ENCODE data around the gene LRP5. TPM values are rescaled to one million over a fixed set of nuclear protein-coding genes. Genes with fewer than 3 reads are reported as not detected.

LRP5 gene
- total RNA-seq, 1 donor from 2014 or later, result 82.4 TPM

GRCh38 chr11:68309621-68310185 lies 2.7 kb upstream of the LRP5 start:
- DNase-seq (ENCODE audit: low spot score), result no peak

GRCh38 chr11:68311160-68312116 lies 953 bp upstream of the LRP5 start:
- no peak for DNase-seq (ENCODE audit: low spot score)

DNA sequence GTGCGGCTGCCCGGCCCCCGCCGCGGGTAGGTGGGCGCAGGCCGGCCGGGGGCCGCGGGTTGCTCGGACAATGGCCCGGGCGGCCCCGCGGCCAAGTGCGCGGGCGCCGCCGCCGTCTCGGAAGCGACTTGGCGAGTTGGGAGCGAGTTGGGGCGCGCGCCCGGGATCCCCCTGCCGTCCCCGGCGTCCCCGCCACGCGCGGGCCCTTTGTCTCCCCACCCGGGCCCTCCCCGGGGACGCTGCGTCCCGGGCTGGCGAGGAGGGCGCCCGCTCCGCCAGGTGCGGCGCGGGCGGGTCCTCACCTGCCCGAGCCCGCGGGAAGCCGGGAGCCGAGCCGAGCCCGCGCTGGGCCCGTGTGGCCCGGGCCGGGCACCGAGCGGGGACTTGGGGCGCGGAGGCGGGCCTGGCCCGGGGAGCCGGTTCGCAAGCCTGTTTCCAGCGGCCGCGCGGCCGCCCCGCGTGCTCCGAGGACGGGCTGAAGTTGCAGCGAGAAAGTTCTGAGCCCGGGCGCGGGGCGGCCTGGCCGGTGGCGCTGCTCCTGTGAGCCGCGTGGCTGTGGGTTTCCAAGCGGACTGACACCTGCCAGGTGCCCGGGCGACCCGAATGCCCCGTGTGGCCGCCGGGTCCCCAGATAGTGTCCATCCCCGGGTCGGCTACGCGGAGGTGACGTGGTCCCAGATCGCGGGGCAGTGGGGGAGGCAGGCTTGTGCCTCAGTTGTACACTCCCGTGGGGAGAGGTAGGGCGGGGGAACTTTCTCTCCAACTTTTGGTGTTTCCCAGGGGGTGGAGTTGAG lies 586 bp downstream of the LRP5 start:
- no peak for DNase-seq (ENCODE audit: low spot score)

- no peak for DNase-seq (ENCODE audit: low spot score)
These were observed 1.3 kb downstream of the LRP5 start for GRCh38 chr11:68313574-68314202.

DNA sequence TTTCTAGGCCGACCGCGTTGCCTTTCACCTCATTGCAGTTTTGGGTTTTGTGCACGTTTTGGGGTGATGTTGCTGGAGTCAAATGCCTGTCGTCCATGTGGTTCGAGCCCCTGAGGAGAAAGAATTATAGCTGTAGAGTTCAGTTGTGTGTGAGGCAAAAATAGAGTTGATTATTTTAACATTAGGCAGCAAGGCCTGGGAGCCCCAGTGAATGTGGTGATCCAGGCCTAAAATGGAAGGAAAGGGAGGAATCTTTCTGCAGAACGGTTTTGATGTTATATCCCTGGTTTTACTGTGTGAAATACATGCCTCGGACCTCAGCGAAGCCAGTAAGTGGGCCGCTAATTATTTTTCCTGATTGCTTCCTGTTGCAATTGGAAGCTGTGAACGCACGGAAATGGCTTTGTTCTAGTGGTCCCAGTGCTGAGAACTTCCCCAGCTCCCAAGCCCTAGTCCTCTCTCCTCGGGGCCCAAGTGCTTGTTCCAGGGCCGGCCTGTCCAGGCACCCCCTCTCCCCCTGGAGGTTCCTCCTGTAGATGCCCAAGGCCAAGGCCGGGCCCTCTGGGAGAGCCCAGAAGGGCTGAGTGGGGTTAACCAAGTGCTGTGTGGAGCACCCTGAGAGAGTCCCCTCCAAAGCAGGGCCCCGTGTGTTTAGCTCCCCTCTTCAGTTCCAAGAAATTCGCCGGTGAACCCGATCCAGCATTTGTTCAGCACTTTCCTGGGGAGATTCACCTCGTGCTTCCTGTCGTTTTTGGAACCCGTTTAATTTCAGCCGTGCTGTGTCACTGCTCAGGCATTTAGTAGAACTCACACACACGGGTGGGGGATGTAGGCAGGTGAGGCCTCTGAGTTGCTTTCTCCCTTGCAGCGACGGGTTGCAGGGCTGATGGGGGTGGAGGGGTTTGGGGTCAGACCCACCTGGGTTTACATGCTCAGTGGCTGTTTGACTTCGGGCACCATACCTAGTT lies 2.1 kb downstream of the LRP5 start:
- no peak for DNase-seq (ENCODE audit: low spot score)

- no peak for DNase-seq (ENCODE audit: low spot score)
These were observed 3.0 kb downstream of the LRP5 start for GRCh38 chr11:68315171-68315920.

GRCh38 chr11:68317147-68317785 lies 4.9 kb downstream of the LRP5 start:
- DNase-seq (ENCODE audit: low spot score), result no peak

DNA sequence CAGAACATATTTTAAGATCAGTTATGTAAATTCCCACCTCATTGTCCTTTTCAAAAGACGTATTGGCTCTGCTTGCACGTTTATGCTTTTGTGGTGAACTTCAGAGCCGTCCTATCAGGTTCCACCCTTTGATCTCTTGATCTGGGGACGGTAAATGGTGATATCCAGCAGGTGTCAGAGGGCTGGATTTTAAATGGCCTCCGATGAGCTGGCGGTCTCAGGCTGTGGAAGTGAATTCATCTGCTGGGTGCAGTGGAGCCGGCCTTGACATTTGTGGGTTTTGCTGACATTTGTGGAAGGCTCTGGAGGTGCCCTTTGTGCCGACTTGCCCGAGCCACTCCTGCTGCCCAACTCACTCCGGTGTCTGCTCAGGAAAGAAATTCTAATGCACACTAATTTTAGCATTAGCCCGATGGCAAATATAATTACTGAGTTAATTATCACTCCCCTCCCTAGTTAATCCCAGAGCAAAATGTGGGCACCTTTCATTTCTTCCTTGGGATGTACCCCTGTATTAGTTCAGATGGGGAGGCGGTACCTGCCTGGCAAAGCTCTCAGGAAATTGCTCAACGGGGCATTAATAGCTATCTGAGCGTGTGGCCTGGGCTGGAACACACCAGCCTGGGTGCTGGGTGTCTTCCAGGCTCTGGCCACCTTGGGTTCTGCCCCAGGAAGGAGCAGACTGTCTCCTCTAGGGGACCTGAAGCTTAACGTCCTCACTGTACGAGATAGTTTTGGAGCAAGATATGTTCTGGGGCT lies 9.1 kb downstream of the LRP5 start:
- no peak for DNase-seq (ENCODE audit: low spot score)

GRCh38 chr11:68322052-68322430 lies 9.7 kb downstream of the LRP5 start:
- DNase-seq (ENCODE audit: low spot score), result no peak

DNA sequence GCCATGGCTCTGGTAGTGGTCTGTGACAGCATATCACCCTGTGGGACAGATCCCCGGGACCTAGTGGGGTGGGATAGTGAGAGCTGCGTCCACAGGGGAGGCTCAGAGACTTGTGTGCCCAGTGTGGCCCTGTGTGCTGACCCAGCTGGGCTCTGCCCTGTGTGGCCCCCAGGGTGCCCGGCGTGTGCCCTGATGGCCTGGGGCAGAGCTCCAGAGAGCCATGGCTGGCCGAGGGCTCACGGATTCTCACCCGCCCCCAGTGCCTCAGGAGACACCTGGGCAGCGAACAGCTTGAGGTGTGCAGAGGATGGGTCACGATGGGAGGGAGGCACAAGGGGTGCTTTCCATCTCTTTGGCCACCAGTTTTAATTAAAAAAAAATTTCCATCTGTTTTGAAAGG lies 11.8 kb downstream of the LRP5 start:
- no peak for DNase-seq (ENCODE audit: low spot score)

- DNase-seq (ENCODE audit: low spot score), result no peak
These were observed 12.3 kb downstream of the LRP5 start for GRCh38 chr11:68324695-68325094.

- DNase-seq (ENCODE audit: low spot score), result no peak
These were observed 13.0 kb downstream of the LRP5 start for GRCh38 chr11:68325183-68325906.

- DNase-seq (ENCODE audit: low spot score), result no peak
These were observed 13.5 kb downstream of the LRP5 start for GRCh38 chr11:68325907-68326220.

GRCh38 chr11:68326334-68327215 lies 14.2 kb downstream of the LRP5 start:
- DNase-seq (ENCODE audit: low spot score), result no peak

- DNase-seq (ENCODE audit: low spot score), result no peak
These were observed 15.4 kb downstream of the LRP5 start for GRCh38 chr11:68327586-68328370.

DNA sequence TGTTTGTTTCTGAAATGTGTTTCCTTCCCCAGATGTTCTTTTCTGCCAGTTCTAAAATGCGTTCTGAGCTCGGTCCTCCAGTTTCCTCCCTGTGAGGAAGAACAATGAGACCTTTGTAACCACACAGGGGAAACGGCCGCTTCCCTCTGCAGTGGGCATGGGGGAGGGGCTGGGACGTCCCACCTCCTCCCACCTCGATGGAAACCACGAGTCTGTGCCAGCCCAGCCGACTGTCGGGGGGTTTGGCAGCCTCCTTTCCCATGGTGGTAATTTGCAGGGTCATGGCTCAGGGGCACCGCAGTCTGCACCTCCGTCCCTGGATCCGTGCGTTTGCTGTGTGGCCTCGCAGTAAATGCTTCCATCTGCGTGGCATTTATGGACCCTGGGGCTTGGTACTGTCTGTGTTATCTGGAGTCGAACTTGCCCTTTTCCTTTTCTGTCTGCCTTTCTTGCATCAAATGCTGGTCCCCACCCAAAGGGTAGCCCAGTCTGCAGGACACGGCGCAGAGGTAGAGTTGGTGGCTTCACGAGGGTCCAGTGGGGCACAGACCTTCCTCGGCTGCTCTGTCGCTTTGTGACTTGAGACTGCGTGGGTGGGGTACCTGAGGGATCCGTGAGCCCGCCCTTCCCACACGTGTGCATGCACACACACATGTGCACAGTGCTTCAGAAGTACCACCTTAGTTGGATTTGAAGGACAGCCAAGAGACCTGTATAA lies 16.1 kb downstream of the LRP5 start:
- no peak for DNase-seq (ENCODE audit: low spot score)
